ENCODE measurements around the gene GALNT13. TPM values are rescaled to one million over a fixed set of nuclear protein-coding genes. Genes with fewer than 3 reads are reported as not detected.
A peak's percentile ranks its signal among the peaks of the same experiment; 100 is the strongest.

GALNT13 gene
- total and polyA plus RNA-seq, 2 donors from 2014 or later = 0.57 TPM; not detected in 1

DNA sequence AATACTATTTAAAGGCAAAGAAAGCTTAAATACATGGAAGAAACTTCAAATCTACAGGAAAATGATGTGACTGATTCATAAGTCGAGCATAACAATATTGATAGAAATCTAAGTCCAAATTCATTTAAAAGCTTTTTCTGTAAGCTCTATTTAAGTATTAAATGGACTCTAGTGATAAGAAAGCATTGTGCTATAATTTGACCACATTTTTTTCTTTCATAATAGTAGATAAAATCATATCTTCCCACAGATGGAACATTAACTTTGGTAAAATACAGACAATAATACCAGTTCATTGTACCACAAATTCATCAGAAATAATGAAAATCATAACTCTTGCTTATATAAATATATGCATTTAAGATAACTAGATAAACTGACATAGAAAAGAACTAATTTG lies 366.5 kb downstream of the GALNT13 start:
- Histone ChIP-seq H3K36me3 (ENCODE audit: control insufficient read depth in 2 of 3, insufficient read depth in 3 of 3, low read length in 3 of 3) (no peaks in the 10 kb centered on the region), H3K27me3 (ENCODE audit: control insufficient read depth, insufficient read depth, low read length) (no peaks in the 10 kb centered on the region), H3K9me3 (ENCODE audit: control insufficient read depth in 2 of 3, insufficient read depth in 1 of 3, low read length in 3 of 3) (no peaks in the 10 kb centered on the region), H3K9ac (ENCODE audit: low read length in 3 of 3) (no peak overlapping the region), H3K4me3 (ENCODE audit: low read length in 3 of 3) (no peak overlapping the region), H3K4me1 (ENCODE audit: control insufficient read depth in 2 of 3, insufficient read depth in 2 of 3, low read depth in 1 of 3, low read length in 3 of 3) (no peaks in the 10 kb centered on the region), H3K27ac (ENCODE audit: low read depth in 2 of 2, low read length in 2 of 2) (no peak overlapping the region)
- FAIRE-seq = no peak
- TF ChIP-seq, protein P1, sequence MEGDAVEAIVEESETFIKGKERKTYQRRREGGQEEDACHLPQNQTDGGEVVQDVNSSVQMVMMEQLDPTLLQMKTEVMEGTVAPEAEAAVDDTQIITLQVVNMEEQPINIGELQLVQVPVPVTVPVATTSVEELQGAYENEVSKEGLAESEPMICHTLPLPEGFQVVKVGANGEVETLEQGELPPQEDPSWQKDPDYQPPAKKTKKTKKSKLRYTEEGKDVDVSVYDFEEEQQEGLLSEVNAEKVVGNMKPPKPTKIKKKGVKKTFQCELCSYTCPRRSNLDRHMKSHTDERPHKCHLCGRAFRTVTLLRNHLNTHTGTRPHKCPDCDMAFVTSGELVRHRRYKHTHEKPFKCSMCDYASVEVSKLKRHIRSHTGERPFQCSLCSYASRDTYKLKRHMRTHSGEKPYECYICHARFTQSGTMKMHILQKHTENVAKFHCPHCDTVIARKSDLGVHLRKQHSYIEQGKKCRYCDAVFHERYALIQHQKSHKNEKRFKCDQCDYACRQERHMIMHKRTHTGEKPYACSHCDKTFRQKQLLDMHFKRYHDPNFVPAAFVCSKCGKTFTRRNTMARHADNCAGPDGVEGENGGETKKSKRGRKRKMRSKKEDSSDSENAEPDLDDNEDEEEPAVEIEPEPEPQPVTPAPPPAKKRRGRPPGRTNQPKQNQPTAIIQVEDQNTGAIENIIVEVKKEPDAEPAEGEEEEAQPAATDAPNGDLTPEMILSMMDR (IDR thresholded peaks at IDR 0.05; ENCODE audit: borderline replicate concordance, extremely low read depth, insufficient read depth) = no peak
- intact Hi-C loops (cut with DNase I) = no loop called here
- no peak for DNase-seq

DNA sequence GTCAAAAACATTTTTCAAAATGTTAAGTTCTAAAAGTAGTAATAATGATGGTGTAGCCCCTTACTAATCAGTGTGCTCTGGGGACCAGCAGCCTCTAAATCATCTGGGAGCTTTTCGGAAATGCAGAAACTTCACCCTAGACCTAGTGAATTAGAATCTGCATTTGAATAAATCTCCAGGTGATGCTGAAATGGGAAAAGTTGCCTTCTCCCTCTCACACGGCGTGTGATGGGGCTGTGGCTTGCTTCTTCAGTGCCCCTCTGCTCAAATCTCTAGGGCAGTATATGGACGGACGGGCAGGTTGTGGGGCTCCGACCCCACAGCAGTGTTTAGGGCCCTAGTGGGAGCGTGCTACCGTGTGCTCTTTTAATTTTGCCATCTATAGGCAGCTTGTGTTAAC lies 368.6 kb downstream of the GALNT13 start:
- H3K27ac ChIP-seq (ENCODE audit: low read depth in 2 of 2, low read length in 2 of 2) = no peak overlapping the region
- DNase-seq = no peak
- intact Hi-C loops (cut with DNase I) = no loop called here

DNA sequence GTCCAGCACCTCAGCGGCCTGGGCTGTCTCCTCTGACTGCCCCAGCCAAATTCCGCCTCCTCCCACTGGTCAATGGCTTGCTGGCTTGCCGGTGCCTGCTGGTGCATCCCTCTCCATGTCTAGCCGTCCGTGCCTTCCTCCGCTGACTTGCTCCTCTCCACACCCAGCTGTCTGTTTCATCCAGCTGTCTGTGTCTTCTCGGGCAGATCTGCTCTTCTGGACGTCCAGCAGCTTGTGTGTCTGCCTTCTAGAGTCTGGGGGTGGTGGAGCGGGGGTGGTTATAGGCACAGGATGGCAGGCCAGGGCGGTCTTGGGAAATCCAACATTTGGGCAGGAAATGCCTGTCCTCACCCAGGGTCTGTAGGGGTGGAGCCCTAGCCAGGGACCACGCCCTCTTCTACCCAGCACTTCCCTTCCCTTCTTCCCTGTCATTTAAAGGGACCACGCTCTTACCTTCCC lies 369.2 kb downstream of the GALNT13 start:
- H3K27ac ChIP-seq (ENCODE audit: low read depth in 2 of 2, low read length in 2 of 2) = no peak overlapping the region
- no peak for FAIRE-seq
- H3K27me3 ChIP-seq (ENCODE audit: control insufficient read depth, insufficient read depth, low read length) = no peaks in the 10 kb centered on the region
- intact Hi-C loops (cut with DNase I) = no loop called here
- TF ChIP-seq, protein P1 (IDR thresholded peaks at IDR 0.05; ENCODE audit: borderline replicate concordance, extremely low read depth, insufficient read depth) = no peak
- no peak overlapping the region for H3K4me3 ChIP-seq (ENCODE audit: low read length in 3 of 3)
- no peaks in the 10 kb centered on the region for H3K36me3 ChIP-seq (ENCODE audit: control insufficient read depth in 2 of 3, insufficient read depth in 3 of 3, low read length in 3 of 3)
- no peaks in the 10 kb centered on the region for H3K4me1 ChIP-seq (ENCODE audit: control insufficient read depth in 2 of 3, insufficient read depth in 2 of 3, low read depth in 1 of 3, low read length in 3 of 3)
- H3K9me3 ChIP-seq (ENCODE audit: control insufficient read depth in 2 of 3, insufficient read depth in 1 of 3, low read length in 3 of 3) = no peaks in the 10 kb centered on the region
- no peak overlapping the region for H3K9ac ChIP-seq (ENCODE audit: low read length in 3 of 3)
- peak in 2 of 5 donors; percentile 22 to 62 for DNase-seq

More for the DNA sequence above, 368.6 kb downstream of the GALNT13 start:
- Histone ChIP-seq H3K4me3 (ENCODE audit: low read length in 3 of 3) (no peak overlapping the region), H3K9ac (ENCODE audit: low read length in 3 of 3) (no peak overlapping the region), H3K9me3 (ENCODE audit: control insufficient read depth in 2 of 3, insufficient read depth in 1 of 3, low read length in 3 of 3) (no peaks in the 10 kb centered on the region), H3K36me3 (ENCODE audit: control insufficient read depth in 2 of 3, insufficient read depth in 3 of 3, low read length in 3 of 3) (no peaks in the 10 kb centered on the region), H3K4me1 (ENCODE audit: control insufficient read depth in 2 of 3, insufficient read depth in 2 of 3, low read depth in 1 of 3, low read length in 3 of 3) (no peaks in the 10 kb centered on the region), H3K27me3 (ENCODE audit: control insufficient read depth, insufficient read depth, low read length) (no peaks in the 10 kb centered on the region)
- TF ChIP-seq, protein P1 (IDR thresholded peaks at IDR 0.05; ENCODE audit: borderline replicate concordance, extremely low read depth, insufficient read depth) = no peak
- no peak for FAIRE-seq

DNA sequence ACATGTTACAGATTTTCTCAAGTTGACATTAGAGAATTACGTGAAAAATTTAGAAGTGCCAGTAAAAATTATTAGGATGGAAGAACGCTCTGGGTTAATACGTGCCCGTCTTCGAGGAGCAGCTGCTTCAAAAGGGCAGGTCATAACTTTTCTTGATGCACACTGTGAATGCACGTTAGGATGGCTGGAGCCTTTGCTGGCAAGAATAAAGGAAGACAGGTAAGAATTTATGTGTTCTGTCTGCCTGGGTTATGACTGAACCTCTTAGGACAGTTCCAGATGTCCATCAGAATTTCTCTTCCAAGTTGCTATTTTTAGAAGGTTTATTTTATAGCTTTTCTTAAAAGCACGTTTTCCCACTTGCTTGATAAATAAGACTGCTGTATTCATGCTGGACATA lies 371.0 kb downstream of the GALNT13 start:
- no peaks in the 10 kb centered on the region for H3K27me3 ChIP-seq (ENCODE audit: control insufficient read depth, insufficient read depth, low read length)
- no peaks in the 10 kb centered on the region for H3K9me3 ChIP-seq (ENCODE audit: control insufficient read depth in 2 of 3, insufficient read depth in 1 of 3, low read length in 3 of 3)
- no peak overlapping the region for H3K9ac ChIP-seq (ENCODE audit: low read length in 3 of 3)
- H3K27ac ChIP-seq (ENCODE audit: low read depth in 2 of 2, low read length in 2 of 2) = no peak overlapping the region
- intact Hi-C loops (cut with DNase I) = no loop called here
- DNase-seq (no peak), FAIRE-seq (no peak)
- TF ChIP-seq, protein P1 (IDR thresholded peaks at IDR 0.05; ENCODE audit: borderline replicate concordance, extremely low read depth, insufficient read depth) = no peak
- H3K4me1 ChIP-seq (ENCODE audit: control insufficient read depth in 2 of 3, insufficient read depth in 2 of 3, low read depth in 1 of 3, low read length in 3 of 3) = no peaks in the 10 kb centered on the region
- H3K36me3 ChIP-seq (ENCODE audit: control insufficient read depth in 2 of 3, insufficient read depth in 3 of 3, low read length in 3 of 3) = no peaks in the 10 kb centered on the region
- H3K4me3 ChIP-seq (ENCODE audit: low read length in 3 of 3) = no peak overlapping the region
